Skin of body (tissue), 2 donors: Measurements from ENCODE around the gene ZSWIM3. TPM values are rescaled to one million over a fixed set of nuclear protein-coding genes. Genes with fewer than 3 reads are reported as not detected.
A peak's percentile ranks its signal among the peaks of the same experiment; 100 is the strongest.
"Not testable (repeated sequence)": the region's sequence is repeated elsewhere in the genome, so short reads cannot be mapped to it uniquely, and the experiment has no call there.

Experiments used
- DNase-seq: peaks from one replicate; lab custom pipeline; 2025; lab: John Stamatoyannopoulos, UW
- total RNA-seq: library from RNA; depleted of rRNA; stranded (reverse); fragments of >200 nt; gene quantifications from one replicate; pipeline ENCODE4 v1.2.3, GENCODE V29; 2014

ZSWIM3 gene
- total RNA-seq: 3.6 TPM

GRCh38 chr20:45857114-45857881 lies at the start of gene ZSWIM3, which contains the start of gene ACOT8:
Gene ZSWIM3 (plus strand): TSS chr20:45857614. CDS start chr20:45857826, 212 bp downstream.
Gene ACOT8 (minus strand): TSS chr20:45857392. CDS start chr20:45857315, 77 bp downstream.
- DNase-seq: peak; percentile 100

- no peak for DNase-seq
Measured at GRCh38 chr20:45810191-45810970, 47.0 kb upstream of the ZSWIM3 start.

- peak; percentile 100 for DNase-seq
Measured at GRCh38 chr20:45812157-45813005, 45.0 kb upstream of the ZSWIM3 start, which contains the start of gene UBE2C. Gene UBE2C (plus strand): TSS chr20:45812644. CDS start chr20:45812696, 52 bp downstream.

- DNase-seq: no peak
Measured at GRCh38 chr20:45813006-45813340, 44.4 kb upstream of the ZSWIM3 start.

- no peak for DNase-seq
Measured at GRCh38 chr20:45813489-45813888, 43.9 kb upstream of the ZSWIM3 start.

- no peak for DNase-seq
Measured at GRCh38 chr20:45814314-45814713, 43.1 kb upstream of the ZSWIM3 start.

- no peak for DNase-seq
Measured at GRCh38 chr20:45816951-45817350, 40.5 kb upstream of the ZSWIM3 start.

- DNase-seq: no peak
Measured at GRCh38 chr20:45817376-45818194, 39.8 kb upstream of the ZSWIM3 start.

GRCh38 chr20:45818239-45818638 lies 39.2 kb upstream of the ZSWIM3 start:
- DNase-seq: no peak

GRCh38 chr20:45819466-45819865 lies 37.9 kb upstream of the ZSWIM3 start:
- no peak for DNase-seq

GRCh38 chr20:45821947-45822346 lies 35.5 kb upstream of the ZSWIM3 start:
- no peak for DNase-seq

GRCh38 chr20:45822857-45823256 lies 34.6 kb upstream of the ZSWIM3 start:
- DNase-seq: no peak

- DNase-seq: no peak
Measured at GRCh38 chr20:45823949-45824835, 33.2 kb upstream of the ZSWIM3 start.

- DNase-seq: no peak
Measured at GRCh38 chr20:45826381-45827019, 30.9 kb upstream of the ZSWIM3 start.

- no peak for DNase-seq
Measured at GRCh38 chr20:45827030-45827652, 30.3 kb upstream of the ZSWIM3 start, which contains the start of gene TNNC2. Gene TNNC2 (minus strand): TSS chr20:45827312. CDS start chr20:45827248, 64 bp downstream.

- no peak for DNase-seq
Measured at GRCh38 chr20:45827712-45828111, 29.7 kb upstream of the ZSWIM3 start.

GRCh38 chr20:45828589-45828988 lies 28.8 kb upstream of the ZSWIM3 start:
- no peak for DNase-seq

GRCh38 chr20:45829673-45830106 lies 27.7 kb upstream of the ZSWIM3 start:
- not testable (repeated sequence) for DNase-seq
